Stimulated activated CD8-positive, alpha-beta memory T cell treated with anti-CD3 and anti-CD28 coated beads, Interleukin-12 subunit alpha, Interleukin-12 subunit beta, amount 100 ng/mL, for 1 hour (primary cell): ENCODE measurements around the gene PRSS50.
"Not testable (repeated sequence)": the region's sequence is repeated elsewhere in the genome, so short reads cannot be mapped to it uniquely, and the experiment has no call there.

Experiments
- DNase-seq: peaks from one replicate; pipeline ENCODE4 v3.0.0-alpha.2; 2020; ENCODE audit warnings: low read depth

The PRSS50 gene

GRCh38 chr3:46717447-46718231 is at the start of gene PRSS50:
Gene PRSS50, minus strand, starts transcription at chr3:46717869. Its CDS starts 45 bp downstream, at chr3:46717824.
- DNase-seq: no peak

- no peak for DNase-seq
These were observed 46.5 kb upstream of the PRSS50 start for GRCh38 chr3:46764206-46764605.

GRCh38 chr3:46763178-46763577 is 45.5 kb upstream of the PRSS50 start:
- no peak for DNase-seq

- no peak for DNase-seq
These were observed 41.8 kb upstream of the PRSS50 start for GRCh38 chr3:46759239-46760167.

- no peak for DNase-seq
These were observed 39.0 kb upstream of the PRSS50 start for GRCh38 chr3:46756642-46757041.

GRCh38 chr3:46755646-46756045 is 38.0 kb upstream of the PRSS50 start:
- no peak for DNase-seq

GRCh38 chr3:46753127-46753526 is 35.5 kb upstream of the PRSS50 start:
- not testable (repeated sequence) for DNase-seq

GRCh38 chr3:46750555-46751038 is 32.9 kb upstream of the PRSS50 start:
- DNase-seq: no peak

- DNase-seq: no peak
These were observed 31.5 kb upstream of the PRSS50 start for GRCh38 chr3:46749129-46749528.

- no peak for DNase-seq
These were observed 30.5 kb upstream of the PRSS50 start for GRCh38 chr3:46748170-46748569.

- DNase-seq: no peak
These were observed 29.0 kb upstream of the PRSS50 start for GRCh38 chr3:46746711-46747110.

- DNase-seq: no peak
These were observed 25.4 kb upstream of the PRSS50 start for GRCh38 chr3:46742992-46743585.

- not testable (repeated sequence) for DNase-seq
These were observed 21.9 kb upstream of the PRSS50 start for GRCh38 chr3:46739565-46739964.

- DNase-seq: no peak
These were observed 19.7 kb upstream of the PRSS50 start for GRCh38 chr3:46737329-46737731.

GRCh38 chr3:46736006-46736872 is 18.6 kb upstream of the PRSS50 start:
- DNase-seq: no peak

GRCh38 chr3:46734773-46735172 is 17.1 kb upstream of the PRSS50 start:
- DNase-seq: no peak

GRCh38 chr3:46733026-46733800 is 15.5 kb upstream of the PRSS50 start:
- no peak for DNase-seq

- no peak for DNase-seq
These were observed 14.1 kb upstream of the PRSS50 start for GRCh38 chr3:46731795-46732194.

- no peak for DNase-seq
These were observed 13.2 kb upstream of the PRSS50 start for GRCh38 chr3:46730819-46731218.

GRCh38 chr3:46729038-46729437 is 11.4 kb upstream of the PRSS50 start:
- DNase-seq: no peak
